Measurements from ENCODE around the gene SYNPO. TPM values are rescaled to one million over a fixed set of nuclear protein-coding genes. Genes with fewer than 3 reads are reported as not detected.

SYNPO gene
- total RNA-seq, 2 donors from 2014 or later, result 0.30 to 0.36 TPM

GRCh38 chr5:150623152-150623877, 17.1 kb upstream of the SYNPO start:
- Mint-ChIP-seq H3K4me3 (peak overlapping the region; percentile 83 to 85), H3K27me3 (ENCODE audit: low read depth) (peaks cover 17% of the 10 kb centered on the region), H3K9me3 (no peaks in the 10 kb centered on the region), H3K4me1 (ENCODE audit: low read depth) (peaks cover 18% of the 10 kb centered on the region), H3K36me3 (ENCODE audit: insufficient read depth in 2 of 2) (peaks cover 0 to 2% of the 10 kb centered on the region in 2 donors), H3K27ac (no peak overlapping the region)
- ATAC-seq (replicated peaks in 1 of 2) (peak in 1 of 2 donors; percentile 10), DNase-seq (no peak)

- Mint-ChIP-seq H3K4me3 (peak overlapping the region; percentile 83 to 85), H3K9me3 (no peaks in the 10 kb centered on the region), H3K27ac (no peak overlapping the region), H3K36me3 (ENCODE audit: insufficient read depth in 2 of 2) (peaks cover 0 to 2% of the 10 kb centered on the region in 2 donors), H3K4me1 (ENCODE audit: low read depth) (peaks cover 18% of the 10 kb centered on the region), H3K27me3 (ENCODE audit: low read depth) (peaks cover 17% of the 10 kb centered on the region)
- ATAC-seq (replicated peaks in 1 of 2) (peak in 1 of 2 donors; percentile 26), DNase-seq (no peak)
Measured at GRCh38 chr5:150623878-150624216, 16.6 kb upstream of the SYNPO start.

- Mint-ChIP-seq H3K9me3 (no peaks in the 10 kb centered on the region), H3K36me3 (ENCODE audit: insufficient read depth in 2 of 2) (peaks cover 0 to 2% of the 10 kb centered on the region in 2 donors), H3K27ac (no peak overlapping the region), H3K4me3 (peak overlapping the region; percentile 83 to 85), H3K27me3 (ENCODE audit: low read depth) (peaks cover 17% of the 10 kb centered on the region), H3K4me1 (ENCODE audit: low read depth) (peaks cover 18% of the 10 kb centered on the region)
- ATAC-seq (replicated peaks in 1 of 2) (peak; percentile 69 to 70), DNase-seq (peak; percentile 7 to 18)
Measured at GRCh38 chr5:150624334-150625163, 15.9 kb upstream of the SYNPO start.

GRCh38 chr5:150625164-150625535, 15.3 kb upstream of the SYNPO start:
- H3K27ac Mint-ChIP-seq, result no peak overlapping the region
- H3K4me1 Mint-ChIP-seq (ENCODE audit: low read depth), result peaks cover 18% of the 10 kb centered on the region
- DNase-seq (no peak), ATAC-seq (replicated peaks in 1 of 2) (no peak)
- H3K9me3 Mint-ChIP-seq, result no peaks in the 10 kb centered on the region
- H3K4me3 Mint-ChIP-seq, result peak overlapping the region in 1 of 2 donors; percentile 11
- H3K36me3 Mint-ChIP-seq (ENCODE audit: insufficient read depth in 2 of 2), result peaks cover 0 to 2% of the 10 kb centered on the region in 2 donors
- H3K27me3 Mint-ChIP-seq (ENCODE audit: low read depth), result peaks cover 17% of the 10 kb centered on the region

GRCh38 chr5:150625831-150626746, 14.4 kb upstream of the SYNPO start:
- peaks cover 0 to 2% of the 10 kb centered on the region in 2 donors for H3K36me3 Mint-ChIP-seq (ENCODE audit: insufficient read depth in 2 of 2)
- H3K27ac Mint-ChIP-seq, result no peak overlapping the region
- DNase-seq (no peak), ATAC-seq (replicated peaks in 1 of 2) (no peak)
- no peaks in the 10 kb centered on the region for H3K9me3 Mint-ChIP-seq
- peaks cover 18% of the 10 kb centered on the region for H3K4me1 Mint-ChIP-seq (ENCODE audit: low read depth)
- peak overlapping the region in 1 of 2 donors; percentile 7 for H3K4me3 Mint-ChIP-seq
- H3K27me3 Mint-ChIP-seq (ENCODE audit: low read depth), result peaks cover 17% of the 10 kb centered on the region

- ATAC-seq (replicated peaks in 1 of 2) (no peak), DNase-seq (no peak)
- H3K27me3 Mint-ChIP-seq (ENCODE audit: low read depth), result peaks cover 17% of the 10 kb centered on the region
- no peak overlapping the region for H3K27ac Mint-ChIP-seq
- H3K9me3 Mint-ChIP-seq, result no peaks in the 10 kb centered on the region
- H3K4me3 Mint-ChIP-seq, result no peak overlapping the region
- H3K36me3 Mint-ChIP-seq (ENCODE audit: insufficient read depth in 2 of 2), result peaks cover 0 to 2% of the 10 kb centered on the region in 2 donors
- H3K4me1 Mint-ChIP-seq (ENCODE audit: low read depth), result peaks cover 18% of the 10 kb centered on the region
Measured at GRCh38 chr5:150626853-150627276, 13.6 kb upstream of the SYNPO start.

GRCh38 chr5:150627731-150628545, 12.5 kb upstream of the SYNPO start:
- Mint-ChIP-seq H3K27ac (no peak overlapping the region), H3K36me3 (ENCODE audit: insufficient read depth in 2 of 2) (peaks cover 0 to 2% of the 10 kb centered on the region in 2 donors), H3K4me1 (ENCODE audit: low read depth) (peaks cover 15% of the 10 kb centered on the region), H3K9me3 (no peaks in the 10 kb centered on the region), H3K27me3 (ENCODE audit: low read depth) (peaks cover 17% of the 10 kb centered on the region), H3K4me3 (no peak overlapping the region)
- ATAC-seq (replicated peaks in 1 of 2) (no peak), DNase-seq (no peak)

- ATAC-seq (replicated peaks in 1 of 2) (no peak), DNase-seq (no peak)
- no peak overlapping the region for H3K27ac Mint-ChIP-seq
- H3K9me3 Mint-ChIP-seq, result no peaks in the 10 kb centered on the region
- H3K36me3 Mint-ChIP-seq (ENCODE audit: insufficient read depth in 2 of 2), result peaks cover 0 to 2% of the 10 kb centered on the region in 2 donors
- H3K4me3 Mint-ChIP-seq, result no peak overlapping the region
- H3K27me3 Mint-ChIP-seq (ENCODE audit: low read depth), result peaks cover 14% of the 10 kb centered on the region
- peaks cover 5% of the 10 kb centered on the region for H3K4me1 Mint-ChIP-seq (ENCODE audit: low read depth)
Measured at GRCh38 chr5:150628936-150629485, 11.4 kb upstream of the SYNPO start.

- DNase-seq (no peak), ATAC-seq (replicated peaks in 1 of 2) (no peak)
- H3K4me3 Mint-ChIP-seq, result no peak overlapping the region
- no peak overlapping the region for H3K27ac Mint-ChIP-seq
- no peaks in the 10 kb centered on the region for H3K4me1 Mint-ChIP-seq (ENCODE audit: low read depth)
- peaks cover 7% of the 10 kb centered on the region for H3K27me3 Mint-ChIP-seq (ENCODE audit: low read depth)
- no peaks in the 10 kb centered on the region for H3K36me3 Mint-ChIP-seq (ENCODE audit: insufficient read depth in 2 of 2)
- no peaks in the 10 kb centered on the region for H3K9me3 Mint-ChIP-seq
Measured at GRCh38 chr5:150630016-150630415, 10.4 kb upstream of the SYNPO start.

GRCh38 chr5:150630461-150631325, 9.8 kb upstream of the SYNPO start:
- Mint-ChIP-seq H3K4me3 (no peak overlapping the region), H3K9me3 (no peaks in the 10 kb centered on the region), H3K27me3 (ENCODE audit: low read depth) (peaks cover 7% of the 10 kb centered on the region), H3K4me1 (ENCODE audit: low read depth) (no peaks in the 10 kb centered on the region), H3K27ac (no peak overlapping the region), H3K36me3 (ENCODE audit: insufficient read depth in 2 of 2) (no peaks in the 10 kb centered on the region)
- ATAC-seq (replicated peaks in 1 of 2) (no peak), DNase-seq (no peak)

GRCh38 chr5:150631326-150631701, 9.1 kb upstream of the SYNPO start:
- no peaks in the 10 kb centered on the region for H3K4me1 Mint-ChIP-seq (ENCODE audit: low read depth)
- no peak for DNase-seq
- H3K4me3 Mint-ChIP-seq, result no peak overlapping the region
- no peaks in the 10 kb centered on the region for H3K9me3 Mint-ChIP-seq
- H3K27ac Mint-ChIP-seq, result no peak overlapping the region
- no peaks in the 10 kb centered on the region for H3K36me3 Mint-ChIP-seq (ENCODE audit: insufficient read depth in 2 of 2)
- H3K27me3 Mint-ChIP-seq (ENCODE audit: low read depth), result peaks cover 11% of the 10 kb centered on the region
- ATAC-seq (replicated peaks in 1 of 2), result no peak

Data from activated T-cell treated with anti-CD3 and anti-CD28 coated beads, Interleukin-2, amount 50 U/mL, for 72 hours (primary cell).